Keratinocyte (primary cell): Measurements from ENCODE around the gene OR10W1. TPM values are rescaled to one million over a fixed set of nuclear protein-coding genes. Genes with fewer than 3 reads are reported as not detected.

ENCODE experiments used
- DNase-seq: peaks from one replicate; pipeline ENCODE4 v3.0.0-alpha.2; 2011; ENCODE audit warnings: low read depth, missing footprints, low spot score
- FAIRE-seq: peaks from 2 replicates; lab custom pipeline; 2011; peaks lifted over from hg19 to GRCh38; lab: Jason Lieb, UNC
- H2AFZ ChIP-seq: 2 replicates; pipeline ENCODE4 v1.6.0; 2012; ENCODE audit warnings: low read length, control low read depth, inconsistent platforms; ENCODE audit not compliant: control insufficient read depth
- H3K27ac ChIP-seq: 2 replicates; pipeline ENCODE4 v1.5.1; 2011; ENCODE audit warnings: low read length; ENCODE audit not compliant: control insufficient read depth, insufficient read depth
- H3K27me3 ChIP-seq: 3 replicates; pipeline ENCODE4 v1.6.0; 2011; ENCODE audit warnings: low read length; ENCODE audit not compliant: control insufficient read depth, insufficient read depth; ENCODE audit errors: extremely low read depth
- H3K36me3 ChIP-seq, 2 experiments: 2 replicates in 1 of 2; 3 replicates in 1 of 2; pipeline ENCODE4 v1.5.1; 2011; ENCODE audit warnings: low read length in 2 of 2, mild to moderate bottlenecking in 1 of 2; ENCODE audit not compliant: control insufficient read depth in 2 of 2, insufficient read depth in 2 of 2; ENCODE audit errors: extremely low read depth in 1 of 2
- H3K4me1 ChIP-seq: 3 replicates; pipeline ENCODE4 v1.5.1; 2011; ENCODE audit warnings: low read length; ENCODE audit not compliant: control insufficient read depth, insufficient read depth; ENCODE audit errors: extremely low read depth
- H3K4me2 ChIP-seq: 3 replicates; pipeline ENCODE4 v1.6.0; 2011; ENCODE audit warnings: low read depth, low read length; ENCODE audit not compliant: control insufficient read depth, insufficient read depth; ENCODE audit errors: extremely low read depth
- H3K4me3 ChIP-seq, 3 experiments: fragments of 200-600 bp in 1 of 3; sonication (generic) in 1 of 3; 2 replicates in 2 of 3; 3 replicates in 1 of 3; pipeline ENCODE4 v1.5.1; 2011 to 2016; ENCODE audit warnings: low read length in 3 of 3, mild to moderate bottlenecking in 3 of 3, control low read depth in 2 of 3, inconsistent platforms in 1 of 3, low read depth in 1 of 3, mixed read lengths in 1 of 3, mixed run types in 1 of 3, moderate library complexity in 1 of 3; ENCODE audit not compliant: control insufficient read depth in 2 of 3, insufficient read depth in 2 of 3; ENCODE audit errors: extremely low read depth in 1 of 3
- H3K79me2 ChIP-seq: 2 replicates; pipeline ENCODE4 v1.6.0; 2012; ENCODE audit warnings: low read length; ENCODE audit not compliant: control insufficient read depth, insufficient read depth
- H3K9ac ChIP-seq: 3 replicates; pipeline ENCODE4 v1.6.0; 2011; ENCODE audit warnings: low read length; ENCODE audit not compliant: control insufficient read depth, insufficient read depth; ENCODE audit errors: extremely low read depth
- H3K9me1 ChIP-seq: 3 replicates; pipeline ENCODE4 v1.6.0; 2011; ENCODE audit warnings: low read length; ENCODE audit not compliant: control insufficient read depth, insufficient read depth; ENCODE audit errors: extremely low read depth
- H3K9me3 ChIP-seq: 2 replicates; pipeline ENCODE4 v1.5.1; 2012; ENCODE audit warnings: low read depth, low read length; ENCODE audit not compliant: control insufficient read depth
- H4K20me1 ChIP-seq: 3 replicates; pipeline ENCODE4 v1.6.0; 2011; ENCODE audit warnings: low read length; ENCODE audit not compliant: control insufficient read depth, insufficient read depth; ENCODE audit errors: extremely low read depth
- EZH2 ChIP-seq: IDR thresholded peaks from one replicate; pipeline ENCODE4 v1.6.1; 2012; ENCODE audit warnings: inconsistent platforms, mild to moderate bottlenecking, low read length, moderate library complexity
- dilution Hi-C: fragments of 300-500 bp; cut with MboI; formaldehyde crosslinking; loops from one replicate; pipeline ENCODE4 v1.7.0; 2020; ENCODE audit warnings: low sequenced_read_pairs; ENCODE audit not compliant: extremely low pct_ligation_motif_present
- polyA plus RNA-seq, 5 experiments: library from polyadenylated mRNA; depleted of rRNA in 3 of 5; stranded (reverse) in 3 of 5; stranded (forward) in 1 of 5; unstranded in 1 of 5; fragments of >200 nt; gene quantifications; 1 replicate in 1 of 5; 2 replicates in 3 of 5; 3 replicates in 1 of 5; pipeline versions ENCODE4 v1.2.1 to v1.2.3, GENCODE V29; 2011 to 2012; ENCODE audit warnings: missing spikeins in 2 of 5, low read depth in 1 of 5, low replicate concordance in 1 of 5
- TF ChIP-seq, protein P1 (sequence below), 3 experiments: IDR thresholded peaks in 1 of 3; conservative IDR thresholded peaks in 1 of 3; optimal IDR thresholded peaks in 1 of 3; 2 replicates in 2 of 3; 3 replicates in 1 of 3; pipeline versions ENCODE3 to v1.5.1; 2011; ENCODE audit warnings: low read length in 3 of 3, mild to moderate bottlenecking in 3 of 3, moderate library complexity in 2 of 3, control low read depth in 1 of 3, inconsistent platforms in 1 of 3; ENCODE audit not compliant: insufficient read depth in 2 of 3; ENCODE audit errors: extremely low read depth in 1 of 3

The OR10W1 gene
- polyA plus RNA-seq, 1 donor (not counting 4 experiments of a cell fraction or from before 2014, with no cell fraction given), result not detected

- Histone ChIP-seq H3K9me1 (no peaks in the 10 kb centered on the region), H3K27me3 (no peaks in the 10 kb centered on the region), H2AFZ (no peak overlapping the region), H3K36me3 (no peaks in the 10 kb centered on the region), H3K4me1 (peaks cover 3% of the 10 kb centered on the region), H4K20me1 (no peaks in the 10 kb centered on the region), H3K4me2 (no peak overlapping the region), H3K79me2 (no peaks in the 10 kb centered on the region), H3K27ac (no peak overlapping the region), H3K9ac (no peak overlapping the region), H3K9me3 (no peaks in the 10 kb centered on the region), H3K4me3 (no peak overlapping the region)
- FAIRE-seq (no peak), DNase-seq (no peak)
- TF ChIP-seq EZH2, result no peak
- TF ChIP-seq, protein P1, sequence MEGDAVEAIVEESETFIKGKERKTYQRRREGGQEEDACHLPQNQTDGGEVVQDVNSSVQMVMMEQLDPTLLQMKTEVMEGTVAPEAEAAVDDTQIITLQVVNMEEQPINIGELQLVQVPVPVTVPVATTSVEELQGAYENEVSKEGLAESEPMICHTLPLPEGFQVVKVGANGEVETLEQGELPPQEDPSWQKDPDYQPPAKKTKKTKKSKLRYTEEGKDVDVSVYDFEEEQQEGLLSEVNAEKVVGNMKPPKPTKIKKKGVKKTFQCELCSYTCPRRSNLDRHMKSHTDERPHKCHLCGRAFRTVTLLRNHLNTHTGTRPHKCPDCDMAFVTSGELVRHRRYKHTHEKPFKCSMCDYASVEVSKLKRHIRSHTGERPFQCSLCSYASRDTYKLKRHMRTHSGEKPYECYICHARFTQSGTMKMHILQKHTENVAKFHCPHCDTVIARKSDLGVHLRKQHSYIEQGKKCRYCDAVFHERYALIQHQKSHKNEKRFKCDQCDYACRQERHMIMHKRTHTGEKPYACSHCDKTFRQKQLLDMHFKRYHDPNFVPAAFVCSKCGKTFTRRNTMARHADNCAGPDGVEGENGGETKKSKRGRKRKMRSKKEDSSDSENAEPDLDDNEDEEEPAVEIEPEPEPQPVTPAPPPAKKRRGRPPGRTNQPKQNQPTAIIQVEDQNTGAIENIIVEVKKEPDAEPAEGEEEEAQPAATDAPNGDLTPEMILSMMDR (optimal IDR thresholded peaks at IDR 0.05 in 1 of 3, IDR thresholded peaks at IDR 0.05 in 1 of 3, conservative IDR thresholded peaks at IDR 0.05 in 1 of 3; ENCODE audit: extremely low read depth in 1 of 3, insufficient read depth in 2 of 3, low read length in 3 of 3), result no peak
- dilution Hi-C loops, result no loop called here
Observed at GRCh38 chr11:58285483-58286040, 17.5 kb upstream of the OR10W1 start.

GRCh38 chr11:58276151-58276550 is 8.1 kb upstream of the OR10W1 start:
- no peaks in the 10 kb centered on the region for H3K79me2 ChIP-seq
- H3K27ac ChIP-seq, result no peak overlapping the region
- FAIRE-seq (no peak), DNase-seq (no peak)
- peaks cover 3% of the 10 kb centered on the region for H3K4me1 ChIP-seq
- H3K9me1 ChIP-seq, result no peaks in the 10 kb centered on the region
- no peaks in the 10 kb centered on the region for H3K36me3 ChIP-seq
- no peak overlapping the region for H3K9ac ChIP-seq
- no peak overlapping the region for H2AFZ ChIP-seq
- no peak overlapping the region for H3K4me2 ChIP-seq
- H3K4me3 ChIP-seq, result no peak overlapping the region
- TF ChIP-seq EZH2, result no peak
- TF ChIP-seq, protein P1 (optimal IDR thresholded peaks at IDR 0.05 in 1 of 3, IDR thresholded peaks at IDR 0.05 in 1 of 3, conservative IDR thresholded peaks at IDR 0.05 in 1 of 3; ENCODE audit: extremely low read depth in 1 of 3, insufficient read depth in 2 of 3, low read length in 3 of 3), result no peak
- H4K20me1 ChIP-seq, result no peaks in the 10 kb centered on the region
- no peaks in the 10 kb centered on the region for H3K9me3 ChIP-seq
- dilution Hi-C loops, result no loop called here
- H3K27me3 ChIP-seq, result no peaks in the 10 kb centered on the region
